ENCODE measurements around the gene PHF2.

Gene PHF2

GRCh38 chr9:93677641-93678136 lies 101.3 kb downstream of the PHF2 start:
- H3K4me3 ChIP-seq (replicated peaks; ENCODE audit: low read depth, low read length) = no peak overlapping the region
- TF ChIP-seq CTCF (IDR thresholded peaks at IDR 0.05; ENCODE audit: low read length, missing control alignments) = no peak
- no peak for DNase-seq (ENCODE audit: low read depth)

GRCh38 chr9:93678199-93679019 lies 102.0 kb downstream of the PHF2 start:
- no peak for TF ChIP-seq CTCF (IDR thresholded peaks at IDR 0.05; ENCODE audit: low read length, missing control alignments)
- no peak overlapping the region for H3K4me3 ChIP-seq (replicated peaks; ENCODE audit: low read depth, low read length)
- no peak for DNase-seq (ENCODE audit: low read depth)

GRCh38 chr9:93679536-93680442 lies 103.4 kb downstream of the PHF2 start:
- no peak for TF ChIP-seq CTCF (IDR thresholded peaks at IDR 0.05; ENCODE audit: low read length, missing control alignments)
- DNase-seq (ENCODE audit: low read depth) = no peak

GRCh38 chr9:93680443-93681268 lies 104.3 kb downstream of the PHF2 start:
- no peak for TF ChIP-seq CTCF (IDR thresholded peaks at IDR 0.05; ENCODE audit: low read length, missing control alignments)
- DNase-seq (ENCODE audit: low read depth) = no peak

More at GRCh38 chr9:93679536-93680442, 103.4 kb downstream of the PHF2 start:
- H3K4me3 ChIP-seq (replicated peaks; ENCODE audit: low read depth, low read length) = no peak overlapping the region

GRCh38 chr9:93681269-93682154 lies 105.1 kb downstream of the PHF2 start:
- DNase-seq (ENCODE audit: low read depth) = no peak
- H3K4me3 ChIP-seq (replicated peaks; ENCODE audit: low read depth, low read length) = no peak overlapping the region
- TF ChIP-seq CTCF (IDR thresholded peaks at IDR 0.05; ENCODE audit: low read length, missing control alignments) = no peak

More at GRCh38 chr9:93680443-93681268, 104.3 kb downstream of the PHF2 start:
- H3K4me3 ChIP-seq (replicated peaks; ENCODE audit: low read depth, low read length) = no peak overlapping the region

Data from fibroblast of pulmonary artery (primary cell).